Activated CD8-positive, alpha-beta T cell treated with anti-CD3 and anti-CD28 coated beads for 36 hours (primary cell): ENCODE measurements around the gene ANGPT4. TPM values are rescaled to one million over a fixed set of nuclear protein-coding genes. Genes with fewer than 3 reads are reported as not detected.

ENCODE experiments used
- ATAC-seq: fragments of 200-7000 bp; cut with Tn5 transposase; one replicate; pipeline ENCODE4 v1.10.0; 2021; ENCODE audit warnings: mild to moderate bottlenecking, moderate library complexity
- CTCF ChIA-PET: fragments of 350-600 bp; sonication (Branson Sonifier 250); formaldehyde crosslinking; loops from one replicate; lab custom pipeline; 2021; ENCODE audit warnings: antibody characterized with exemption; lab: Charles Lee
- POLR2A ChIA-PET: fragments of 350-600 bp; sonication (Branson Sonifier 250); formaldehyde crosslinking; loops from one replicate; lab custom pipeline; 2021; ENCODE audit warnings: antibody characterized with exemption; lab: Charles Lee
- DNase-seq: peaks from one replicate; pipeline ENCODE4 v3.0.0-alpha.2; 2020
- H3K27ac Mint-ChIP-seq: one replicate; pipeline ENCODE4 v1.8.0; 2021; ENCODE audit warnings: mild to moderate bottlenecking, mixed read lengths
- H3K27me3 Mint-ChIP-seq: one replicate; pipeline ENCODE4 v1.8.0; 2021; ENCODE audit warnings: mixed read lengths
- H3K36me3 Mint-ChIP-seq: one replicate; pipeline ENCODE4 v1.8.0; 2021; ENCODE audit warnings: low read depth, mixed read lengths
- H3K4me1 Mint-ChIP-seq: one replicate; pipeline ENCODE4 v1.8.0; 2021; ENCODE audit warnings: low read depth, mixed read lengths
- H3K4me3 Mint-ChIP-seq: one replicate; pipeline ENCODE4 v1.8.0; 2021; ENCODE audit warnings: mild to moderate bottlenecking, moderate library complexity, mixed read lengths
- H3K9me3 Mint-ChIP-seq: one replicate; pipeline ENCODE4 v1.8.0; 2021; ENCODE audit warnings: mixed read lengths
- intact Hi-C: fragments of 100-400 bp; cut with micrococcal nuclease; formaldehyde crosslinking; loops from one replicate; pipeline ENCODE4 v1.10.0; 2022
- total RNA-seq, 2 experiments: library from RNA; stranded (reverse); gene quantifications; one replicate each; pipeline ENCODE4 v1.2.3, GENCODE V29; 2021
- TF ChIP-seq, protein P1 (sequence below): fragments of 200-600 bp; IDR thresholded peaks from one replicate; pipeline ENCODE4 v1.8.0; 2022; ENCODE audit warnings: antibody characterized with exemption, mild to moderate bottlenecking

Gene ANGPT4
- total RNA-seq, 2 experiments from 2014 or later, result not detected

DNA sequence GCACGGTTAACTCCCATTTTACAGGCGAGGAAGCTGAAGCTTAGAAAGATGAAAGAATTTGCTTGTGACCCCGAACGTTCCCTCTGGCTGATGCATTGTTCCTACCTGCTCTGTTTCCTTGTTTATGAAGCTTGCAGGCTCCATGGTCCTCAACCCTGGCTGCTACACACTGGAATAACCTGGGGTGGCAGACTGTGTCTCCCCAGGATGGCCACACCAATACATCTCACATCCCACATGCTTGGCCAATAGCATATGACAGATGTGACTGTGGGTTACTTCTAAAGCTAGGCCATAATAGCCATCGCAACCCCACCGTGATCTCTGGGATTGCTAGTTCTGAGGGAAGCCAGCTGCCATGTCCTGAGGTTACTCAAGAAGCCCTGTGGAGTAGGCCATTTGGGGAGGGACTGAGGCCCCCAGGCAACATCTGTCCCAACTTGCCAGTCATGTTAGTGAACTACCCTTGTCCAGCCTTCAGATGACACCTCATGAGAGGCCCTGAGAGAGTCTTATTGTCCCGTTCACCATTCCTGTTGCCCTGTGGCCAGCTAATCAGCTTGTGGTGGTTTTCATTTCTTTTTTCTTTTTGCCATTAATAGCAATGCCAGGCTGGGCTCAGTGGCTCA is 89.3 kb downstream of the ANGPT4 start:
- intact Hi-C loops, result no loop called here
- Mint-ChIP-seq H3K4me1 (no peaks in the 10 kb centered on the region), H3K36me3 (no peaks in the 10 kb centered on the region), H3K27ac (no peak overlapping the region), H3K4me3 (no peak overlapping the region), H3K9me3 (no peaks in the 10 kb centered on the region), H3K27me3 (no peaks in the 10 kb centered on the region)
- CTCF ChIA-PET, result no interaction called here
- no peak for DNase-seq
- TF ChIP-seq, protein P1, sequence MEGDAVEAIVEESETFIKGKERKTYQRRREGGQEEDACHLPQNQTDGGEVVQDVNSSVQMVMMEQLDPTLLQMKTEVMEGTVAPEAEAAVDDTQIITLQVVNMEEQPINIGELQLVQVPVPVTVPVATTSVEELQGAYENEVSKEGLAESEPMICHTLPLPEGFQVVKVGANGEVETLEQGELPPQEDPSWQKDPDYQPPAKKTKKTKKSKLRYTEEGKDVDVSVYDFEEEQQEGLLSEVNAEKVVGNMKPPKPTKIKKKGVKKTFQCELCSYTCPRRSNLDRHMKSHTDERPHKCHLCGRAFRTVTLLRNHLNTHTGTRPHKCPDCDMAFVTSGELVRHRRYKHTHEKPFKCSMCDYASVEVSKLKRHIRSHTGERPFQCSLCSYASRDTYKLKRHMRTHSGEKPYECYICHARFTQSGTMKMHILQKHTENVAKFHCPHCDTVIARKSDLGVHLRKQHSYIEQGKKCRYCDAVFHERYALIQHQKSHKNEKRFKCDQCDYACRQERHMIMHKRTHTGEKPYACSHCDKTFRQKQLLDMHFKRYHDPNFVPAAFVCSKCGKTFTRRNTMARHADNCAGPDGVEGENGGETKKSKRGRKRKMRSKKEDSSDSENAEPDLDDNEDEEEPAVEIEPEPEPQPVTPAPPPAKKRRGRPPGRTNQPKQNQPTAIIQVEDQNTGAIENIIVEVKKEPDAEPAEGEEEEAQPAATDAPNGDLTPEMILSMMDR, result no peak
- ATAC-seq, result no peak
- POLR2A ChIA-PET, result no interaction called here

DNA sequence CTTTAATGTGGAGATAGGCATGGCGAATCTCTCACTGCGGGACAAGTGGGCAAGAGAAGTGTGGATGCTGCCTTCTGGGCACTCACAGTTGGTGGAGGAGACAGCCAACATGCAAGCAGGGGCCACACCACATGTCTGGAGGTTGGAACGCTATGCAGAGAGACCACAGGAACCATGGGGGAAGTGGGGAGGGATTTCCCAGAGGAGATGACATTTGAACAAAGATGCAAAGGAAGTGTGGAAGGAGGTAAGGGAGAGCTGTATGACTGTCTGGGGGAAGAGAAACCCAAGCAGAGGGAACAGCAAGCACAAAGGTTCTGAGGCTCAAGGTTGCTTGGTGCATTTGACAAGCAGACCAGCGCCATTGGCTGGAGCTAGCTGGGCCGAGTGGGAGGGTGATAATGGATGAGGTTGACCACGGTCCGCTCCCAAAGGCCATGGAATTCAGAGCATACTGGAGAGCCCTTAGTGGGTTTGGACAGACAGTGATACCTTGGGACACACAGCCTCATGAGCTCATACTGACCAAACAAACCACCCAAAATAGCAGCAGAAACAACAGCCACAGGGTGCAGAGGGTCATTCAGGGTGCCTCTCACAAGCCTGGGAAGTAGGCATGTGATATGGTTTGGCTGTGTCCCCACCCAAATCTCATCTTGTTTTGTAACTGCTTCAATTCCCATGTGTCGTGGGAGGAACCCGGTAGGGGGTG is 90.3 kb downstream of the ANGPT4 start:
- ChIA-PET POLR2A (no interaction called here), CTCF (no interaction called here)
- intact Hi-C loops, result no loop called here
- H3K36me3 Mint-ChIP-seq, result no peaks in the 10 kb centered on the region
- TF ChIP-seq, protein P1, result no peak
- H3K9me3 Mint-ChIP-seq, result no peaks in the 10 kb centered on the region
- no peaks in the 10 kb centered on the region for H3K27me3 Mint-ChIP-seq
- no peak for DNase-seq
- ATAC-seq, result no peak
- no peak overlapping the region for H3K27ac Mint-ChIP-seq
- no peaks in the 10 kb centered on the region for H3K4me1 Mint-ChIP-seq
- no peak overlapping the region for H3K4me3 Mint-ChIP-seq

DNA sequence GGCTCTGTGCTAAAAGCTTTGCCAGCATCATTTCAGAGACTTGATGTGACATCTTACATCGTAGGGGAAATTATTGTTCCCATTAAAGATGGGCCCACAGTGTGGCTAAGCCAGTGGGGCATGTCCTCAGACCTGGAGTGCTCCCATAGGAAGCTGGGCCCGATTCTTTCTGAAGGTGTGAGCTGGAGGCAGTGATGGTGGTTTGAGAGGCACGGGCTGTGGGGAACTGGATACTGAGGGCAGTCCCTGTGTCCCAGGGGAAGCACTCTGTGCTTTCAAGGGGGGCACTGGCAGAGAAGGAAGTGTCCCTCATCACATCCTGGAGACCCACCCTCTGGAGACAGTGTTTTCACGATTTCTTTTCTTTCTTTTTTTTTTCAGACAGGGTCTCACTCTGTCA is 91.2 kb downstream of the ANGPT4 start:
- ATAC-seq, result no peak
- POLR2A ChIA-PET, result interaction anchor here (0.6 kb wide), 1 partner anchor 9 kb away, joined by 3 read pairs; the partner anchor contains the start of gene FAM110A
- H3K27ac Mint-ChIP-seq, result no peak overlapping the region

DNA sequence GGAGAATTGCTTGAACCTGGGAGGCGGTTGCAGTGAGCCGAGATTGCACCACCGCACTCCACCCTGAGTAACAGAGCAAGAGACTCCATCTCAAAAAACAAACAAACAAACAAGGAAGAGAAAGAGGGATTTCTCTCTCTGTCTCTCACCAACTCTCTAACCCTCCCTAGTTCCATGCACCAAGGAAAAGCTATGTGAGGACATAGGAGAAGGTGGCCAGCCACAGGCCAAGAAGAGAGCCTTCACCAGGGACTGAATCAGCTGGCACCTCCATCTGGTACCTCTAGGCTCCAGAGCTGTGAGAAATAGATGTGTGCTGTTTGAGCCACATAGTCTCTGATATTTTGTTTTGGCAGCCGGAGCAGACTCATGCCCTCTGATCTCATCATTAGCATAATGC is 91.6 kb downstream of the ANGPT4 start:
- no peaks in the 10 kb centered on the region for H3K9me3 Mint-ChIP-seq
- ChIA-PET POLR2A (interaction anchor here (0.6 kb wide), 1 partner anchor 9 kb away, joined by 3 read pairs; the partner anchor contains the start of gene FAM110A), CTCF (interaction anchor here (1.5 kb wide), 1 partner anchor 147 kb away, joined by 3 read pairs; no protein-coding TSS in a partner anchor)
- no peak for DNase-seq
- H3K27ac Mint-ChIP-seq, result no peak overlapping the region
- intact Hi-C loops, result no loop called here
- TF ChIP-seq, protein P1, result no peak
- H3K4me1 Mint-ChIP-seq, result peaks cover 2% of the 10 kb centered on the region
- H3K36me3 Mint-ChIP-seq, result no peaks in the 10 kb centered on the region
- H3K4me3 Mint-ChIP-seq, result no peak overlapping the region
- ATAC-seq, result no peak
- no peaks in the 10 kb centered on the region for H3K27me3 Mint-ChIP-seq

More for the DNA sequence above, 91.2 kb downstream of the ANGPT4 start:
- TF ChIP-seq, protein P1, result no peak
- DNase-seq, result no peak
- H3K27me3 Mint-ChIP-seq, result no peaks in the 10 kb centered on the region
- CTCF ChIA-PET, result no interaction called here
- intact Hi-C loops, result no loop called here
- H3K4me3 Mint-ChIP-seq, result no peak overlapping the region
- H3K36me3 Mint-ChIP-seq, result no peaks in the 10 kb centered on the region
- no peaks in the 10 kb centered on the region for H3K4me1 Mint-ChIP-seq
- H3K9me3 Mint-ChIP-seq, result no peaks in the 10 kb centered on the region

DNA sequence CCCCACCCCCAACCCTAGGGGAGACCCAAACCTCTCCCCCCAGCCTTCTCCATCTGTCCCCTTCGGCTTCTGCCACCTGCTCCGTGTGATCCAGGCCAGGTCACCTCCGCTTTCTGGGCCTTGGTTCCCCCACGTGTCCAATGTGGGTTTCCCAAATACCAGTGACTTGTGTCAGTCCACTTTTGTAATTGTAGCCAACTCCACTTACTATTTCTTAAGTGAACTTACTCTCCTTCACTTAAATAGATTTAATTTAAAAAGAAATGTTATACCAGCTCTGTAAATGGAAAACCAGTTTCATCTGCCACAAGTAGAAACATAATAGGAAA is 92.6 kb downstream of the ANGPT4 start:
- ATAC-seq, result no peak
- no peaks in the 10 kb centered on the region for H3K27me3 Mint-ChIP-seq
- DNase-seq, result no peak
- H3K9me3 Mint-ChIP-seq, result no peaks in the 10 kb centered on the region
- H3K36me3 Mint-ChIP-seq, result no peaks in the 10 kb centered on the region
- intact Hi-C loops, result no loop called here
- peaks cover 2% of the 10 kb centered on the region for H3K4me1 Mint-ChIP-seq
- ChIA-PET CTCF (interaction anchor here (1.5 kb wide), 1 partner anchor 148 kb away, joined by 3 read pairs; no protein-coding TSS in a partner anchor), POLR2A (no interaction called here)
- TF ChIP-seq, protein P1, result no peak
- H3K27ac Mint-ChIP-seq, result no peak overlapping the region
- H3K4me3 Mint-ChIP-seq, result no peak overlapping the region
